ENCODE measurements around the gene SUPT5H. TPM values are rescaled to one million over a fixed set of nuclear protein-coding genes. Genes with fewer than 3 reads are reported as not detected.

The SUPT5H gene
- total and polyA plus RNA-seq, 2 of the 4 experiments (the other 2 are of a cell fraction): 75.3 to 116 TPM

DNA sequence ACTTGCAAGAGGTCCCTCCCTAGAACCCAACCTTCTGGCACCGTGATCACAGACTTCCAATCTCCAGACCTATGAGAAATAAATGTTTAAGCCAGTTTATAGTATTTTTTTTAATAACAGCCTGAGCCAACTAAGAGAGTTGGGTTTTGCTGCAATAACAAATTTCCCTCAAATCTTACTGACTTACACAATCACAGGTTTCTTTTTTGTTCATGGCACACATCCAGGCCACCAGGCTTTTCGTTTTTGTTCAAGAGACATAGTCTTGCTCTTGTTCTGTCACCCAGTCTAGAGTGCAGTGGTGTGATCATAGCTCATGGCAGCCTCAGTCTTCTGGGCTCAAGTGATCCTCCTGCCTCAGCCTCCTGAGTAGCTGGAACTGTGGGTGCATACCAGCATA is 67.6 kb downstream of the SUPT5H start:
- Histone ChIP-seq H3K23ac (ENCODE audit: low read depth, low read length) (no peak overlapping the region), H2BK20ac (ENCODE audit: low read depth, low read length) (no peak overlapping the region), H2BK120ac (ENCODE audit: low read depth, low read length) (no peak overlapping the region), H3K27me3 (ENCODE audit: control insufficient read depth, insufficient read depth, low read length) (peaks cover 47% of the 10 kb centered on the region), H3K56ac (ENCODE audit: extremely low read depth, insufficient read depth, low read length) (no peak overlapping the region), H3K79me1 (ENCODE audit: low read depth in 1 of 2, low read length in 2 of 2) (no peaks in the 10 kb centered on the region), H2AK9ac (replicated peaks; ENCODE audit: low read depth, low read length, poor library complexity) (no peak overlapping the region), H4K91ac (ENCODE audit: insufficient read depth, low read depth, low read length) (no peak overlapping the region), H3K36me3 (ENCODE audit: control insufficient read depth, insufficient read depth, low read length) (no peaks in the 10 kb centered on the region), H2AK5ac (ENCODE audit: low read depth, low read length) (no peak overlapping the region), H3K4ac (ENCODE audit: low read depth, low read length) (no peak overlapping the region), H3K9ac (ENCODE audit: low read depth, low read length) (no peak overlapping the region), H4K5ac (ENCODE audit: low read depth, low read length) (no peak overlapping the region), H3K4me2 (ENCODE audit: low read depth, low read length) (no peak overlapping the region), H4K8ac (ENCODE audit: low read depth in 2 of 2, low read length in 2 of 2) (no peak overlapping the region), H2BK5ac (ENCODE audit: low read depth, low read length, poor library complexity, severe bottlenecking) (no peak overlapping the region), H3K9me1 (ENCODE audit: insufficient read depth, low read length) (peaks cover 3% of the 10 kb centered on the region; the same call in 1 of the 2 replicates), H3K27ac (ENCODE audit: insufficient read depth, low read length) (no peak overlapping the region), H2AFZ (replicated peaks; ENCODE audit: low read length, poor library complexity) (no peak overlapping the region), H2BK15ac (ENCODE audit: low read depth, low read length) (no peak overlapping the region), H3K18ac (ENCODE audit: low read depth, low read length) (no peak overlapping the region), H3K14ac (replicated peaks; ENCODE audit: low read depth, low read length) (no peak overlapping the region), H3K9me3 (ENCODE audit: control insufficient read depth, insufficient read depth, low read length) (peaks cover 13% of the 10 kb centered on the region), H3K4me1 (ENCODE audit: control insufficient read depth, insufficient read depth, low read length) (peaks cover 6% of the 10 kb centered on the region; the same call in 1 of the 2 replicates), H3K4me3 (ENCODE audit: insufficient read depth, low read depth, low read length) (no peak overlapping the region), H4K20me1 (ENCODE audit: insufficient read depth, low read length) (no peaks in the 10 kb centered on the region)
- no peak for DNase-seq
- no CpG with 5 or more reads among the region's 2 CpGs for WGBS, 2 experiments (ENCODE audit: extremely low coverage in 2 of 2, insufficient read length in 1 of 2)
- dilution Hi-C loops (cut with HindIII; ENCODE audit: low sequenced_read_pairs, unreplicated experiment) (no loop called here), in situ Hi-C loops (cut with MboI; ENCODE audit: low sequenced_read_pairs) (no loop called here), intact Hi-C loops (cut with micrococcal nuclease) (no loop called here)
- ChIA-PET CTCF (no interaction called here), POLR2A (ENCODE audit: unreplicated experiment) (interaction anchor here (0.6 kb wide), 1 partner anchor 98 kb away, joined by 4 read pairs; no protein-coding TSS in a partner anchor)
- TF ChIP-seq POLR2A (IDR thresholded peaks at IDR 0.05; ENCODE audit: low read depth, low read length): no peak
- no peak for TF ChIP-seq MAFK (IDR thresholded peaks at IDR 0.05; ENCODE audit: low read depth, low read length)
- no peak for TF ChIP-seq CHD1 (IDR thresholded peaks at IDR 0.05; ENCODE audit: low read depth, low read length)
- no peak for TF ChIP-seq RAD21 (IDR thresholded peaks at IDR 0.05; ENCODE audit: low read length)
- TF ChIP-seq BHLHE40 (IDR thresholded peaks at IDR 0.05; ENCODE audit: low read depth, low read length): no peak
- TF ChIP-seq NFE2L2 (IDR thresholded peaks at IDR 0.05; ENCODE audit: low read depth, low read length): no peak
- no peak for TF ChIP-seq MXI1 (IDR thresholded peaks at IDR 0.05; ENCODE audit: borderline replicate concordance, low read depth, low read length)
- TF ChIP-seq, protein P1, sequence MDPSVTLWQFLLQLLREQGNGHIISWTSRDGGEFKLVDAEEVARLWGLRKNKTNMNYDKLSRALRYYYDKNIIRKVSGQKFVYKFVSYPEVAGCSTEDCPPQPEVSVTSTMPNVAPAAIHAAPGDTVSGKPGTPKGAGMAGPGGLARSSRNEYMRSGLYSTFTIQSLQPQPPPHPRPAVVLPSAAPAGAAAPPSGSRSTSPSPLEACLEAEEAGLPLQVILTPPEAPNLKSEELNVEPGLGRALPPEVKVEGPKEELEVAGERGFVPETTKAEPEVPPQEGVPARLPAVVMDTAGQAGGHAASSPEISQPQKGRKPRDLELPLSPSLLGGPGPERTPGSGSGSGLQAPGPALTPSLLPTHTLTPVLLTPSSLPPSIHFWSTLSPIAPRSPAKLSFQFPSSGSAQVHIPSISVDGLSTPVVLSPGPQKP (IDR thresholded peaks at IDR 0.05; ENCODE audit: borderline replicate concordance, low read depth, low read length): no peak
- TF ChIP-seq, protein P2, sequence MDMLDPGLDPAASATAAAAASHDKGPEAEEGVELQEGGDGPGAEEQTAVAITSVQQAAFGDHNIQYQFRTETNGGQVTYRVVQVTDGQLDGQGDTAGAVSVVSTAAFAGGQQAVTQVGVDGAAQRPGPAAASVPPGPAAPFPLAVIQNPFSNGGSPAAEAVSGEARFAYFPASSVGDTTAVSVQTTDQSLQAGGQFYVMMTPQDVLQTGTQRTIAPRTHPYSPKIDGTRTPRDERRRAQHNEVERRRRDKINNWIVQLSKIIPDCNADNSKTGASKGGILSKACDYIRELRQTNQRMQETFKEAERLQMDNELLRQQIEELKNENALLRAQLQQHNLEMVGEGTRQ (IDR thresholded peaks at IDR 0.05; ENCODE audit: low read depth, low read length): no peak
- no peak for TF ChIP-seq FOS (IDR thresholded peaks at IDR 0.05; ENCODE audit: low read depth, low read length)
- TF ChIP-seq MAZ (IDR thresholded peaks at IDR 0.05; ENCODE audit: borderline replicate concordance, low read depth, low read length): no peak
- no peak for ATAC-seq (ENCODE audit: low read depth)
- BruUV-seq (replicated peaks): no TSS peak
